Stimulated activated naive CD4-positive, alpha-beta T cell (primary cell): ENCODE results near the gene FRMD4A.
"Not testable (repeated sequence)": the region's sequence is repeated elsewhere in the genome, so short reads cannot be mapped to it uniquely, and the experiment has no call there.

Experiments
- DNase-seq, 6 experiments: peaks; one replicate each; lab custom pipeline; 2025; lab: John Stamatoyannopoulos, UW

The FRMD4A gene

GRCh38 chr10:13722747-13723653 is 607.7 kb downstream of the FRMD4A start:
- no peak for DNase-seq

- no peak for DNase-seq
Observed at GRCh38 chr10:13721486-13721885, 609.2 kb downstream of the FRMD4A start.

DNA sequence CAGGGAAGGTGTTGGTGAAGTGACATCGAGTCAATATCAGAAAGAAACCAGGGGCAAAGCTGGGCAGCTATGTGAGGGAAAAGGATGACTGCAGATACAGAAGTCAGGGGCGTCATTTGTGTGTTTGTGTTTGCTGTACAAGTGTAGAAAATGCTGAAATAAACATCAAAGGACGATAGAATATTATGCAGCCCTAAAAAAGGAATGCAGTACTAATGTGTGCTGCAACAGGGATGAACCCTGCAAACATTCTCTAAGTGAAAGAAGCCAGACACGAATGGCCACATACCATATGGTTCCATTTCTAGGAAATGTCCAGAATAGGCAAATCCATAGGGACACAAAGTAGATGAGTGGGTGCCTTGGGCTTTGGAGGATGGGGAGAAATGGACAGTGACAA is 610.0 kb downstream of the FRMD4A start:
- no peak for DNase-seq

- DNase-seq: no peak
Observed at GRCh38 chr10:13719425-13719824, 611.3 kb downstream of the FRMD4A start.

GRCh38 chr10:13718820-13719219 is 611.9 kb downstream of the FRMD4A start:
- peak in 1 of 6 experiments; percentile 23 for DNase-seq

- DNase-seq: peak; percentile 12 to 56 (median 36)
Observed at GRCh38 chr10:13717936-13718772, 612.6 kb downstream of the FRMD4A start.

- DNase-seq: no peak
Observed at GRCh38 chr10:13717571-13717935, 613.2 kb downstream of the FRMD4A start.

DNA sequence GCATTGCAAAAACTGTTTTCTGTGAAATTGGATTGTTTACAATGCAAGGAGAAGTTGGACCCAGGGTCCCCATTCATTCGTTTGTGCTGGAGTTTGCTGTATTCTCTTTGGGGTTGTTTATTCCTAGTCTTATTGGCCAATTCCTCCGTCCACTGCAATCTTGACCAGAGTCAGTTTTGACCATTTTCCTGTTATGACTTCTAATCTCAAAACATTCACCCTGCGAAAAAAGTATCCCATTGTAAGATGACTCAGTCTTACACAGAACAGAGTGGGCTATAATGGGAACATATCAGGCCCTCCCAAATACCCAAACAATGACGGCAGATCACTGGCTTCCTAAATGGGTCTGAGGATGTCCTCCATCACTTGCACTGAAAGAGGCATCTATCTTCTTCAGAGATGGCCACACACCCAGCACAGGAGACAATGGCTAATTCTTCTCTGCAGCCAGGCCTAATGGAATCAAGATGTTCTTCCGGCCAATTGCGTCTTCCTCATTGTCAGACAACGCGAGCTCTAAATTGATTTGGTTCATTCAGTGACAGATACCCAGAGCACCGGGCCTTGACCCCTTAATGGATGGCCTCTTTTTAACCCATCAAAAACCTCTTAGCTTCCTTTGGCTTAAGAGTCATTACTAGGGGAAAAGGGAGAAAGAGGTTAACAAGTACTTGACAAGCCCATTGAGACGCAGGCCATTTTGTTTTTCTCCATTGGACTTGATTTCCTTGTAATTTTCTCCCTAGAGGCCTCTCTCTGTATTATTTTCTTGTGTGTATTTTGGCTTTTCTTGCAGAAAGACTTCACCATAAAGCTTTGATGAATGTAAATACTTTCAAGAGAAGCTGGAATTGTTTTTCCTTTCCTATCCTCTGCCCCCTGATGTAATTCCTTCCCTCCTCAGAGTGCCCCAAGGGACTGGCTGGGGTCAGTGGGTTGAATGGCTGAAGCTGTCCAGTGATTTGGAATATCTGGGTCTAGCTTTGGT is 614.3 kb downstream of the FRMD4A start:
- no peak for DNase-seq

DNA sequence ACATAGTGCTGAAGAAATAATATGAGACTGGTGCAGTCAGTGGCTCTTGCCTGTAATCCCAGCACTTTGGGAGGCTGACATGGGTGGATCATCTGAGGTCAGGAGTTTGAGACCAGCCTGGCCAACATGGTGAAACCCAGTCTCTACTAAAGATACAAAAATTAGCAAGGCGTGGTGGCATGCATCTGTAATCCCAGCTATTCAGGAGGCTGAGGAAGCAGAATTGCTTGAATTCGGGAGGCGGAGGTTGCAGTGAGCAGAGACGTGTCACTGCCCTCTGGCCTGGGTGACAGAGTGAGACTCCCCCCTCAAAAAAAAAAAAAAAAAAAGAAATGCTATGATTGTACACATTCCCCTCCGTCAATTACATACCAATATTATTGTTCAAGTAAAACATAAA is 615.1 kb downstream of the FRMD4A start:
- DNase-seq: not testable (repeated sequence)

- DNase-seq: no peak
Observed at GRCh38 chr10:13715100-13715499, 615.6 kb downstream of the FRMD4A start.

- DNase-seq: no peak
Observed at GRCh38 chr10:13712837-13713581, 617.7 kb downstream of the FRMD4A start.

- no peak for DNase-seq
Observed at GRCh38 chr10:13712476-13712836, 618.3 kb downstream of the FRMD4A start.

- DNase-seq: no peak
Observed at GRCh38 chr10:13711291-13711690, 619.4 kb downstream of the FRMD4A start.

DNA sequence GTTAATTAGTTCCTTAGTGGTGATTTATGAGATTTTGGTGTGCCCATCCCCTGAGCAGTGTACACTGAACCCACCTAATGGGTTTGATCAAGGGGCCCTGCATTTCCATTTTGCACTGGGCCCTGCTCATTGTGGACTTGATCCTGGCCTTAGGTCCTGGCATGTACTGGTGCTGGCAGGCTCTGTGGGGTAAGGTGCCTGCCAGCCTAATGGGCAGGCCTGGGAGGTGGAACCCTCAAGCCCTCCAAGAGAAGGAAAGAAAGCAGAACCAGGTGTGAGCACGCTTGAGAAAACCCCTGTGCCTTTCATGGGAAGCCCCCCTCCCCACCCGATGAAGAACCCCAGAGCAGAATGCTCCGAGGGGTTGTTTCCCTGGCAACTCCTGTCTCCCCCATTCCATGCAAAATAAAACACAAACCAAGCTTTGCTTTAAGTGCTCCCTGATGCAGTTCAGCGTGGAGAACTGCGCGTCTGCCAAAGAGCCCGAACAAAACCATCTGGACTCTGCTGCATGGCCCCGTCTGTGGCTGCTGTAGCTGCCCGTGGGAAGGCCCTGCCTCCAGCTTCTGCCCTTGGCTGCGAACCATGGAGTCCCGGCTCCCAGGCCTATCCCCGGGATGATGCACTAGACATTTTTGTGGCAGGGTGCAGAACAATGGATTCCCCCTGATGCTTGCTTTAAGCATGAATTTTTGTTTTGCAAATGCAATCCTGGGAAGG is 620.6 kb downstream of the FRMD4A start:
- no peak for DNase-seq

DNA sequence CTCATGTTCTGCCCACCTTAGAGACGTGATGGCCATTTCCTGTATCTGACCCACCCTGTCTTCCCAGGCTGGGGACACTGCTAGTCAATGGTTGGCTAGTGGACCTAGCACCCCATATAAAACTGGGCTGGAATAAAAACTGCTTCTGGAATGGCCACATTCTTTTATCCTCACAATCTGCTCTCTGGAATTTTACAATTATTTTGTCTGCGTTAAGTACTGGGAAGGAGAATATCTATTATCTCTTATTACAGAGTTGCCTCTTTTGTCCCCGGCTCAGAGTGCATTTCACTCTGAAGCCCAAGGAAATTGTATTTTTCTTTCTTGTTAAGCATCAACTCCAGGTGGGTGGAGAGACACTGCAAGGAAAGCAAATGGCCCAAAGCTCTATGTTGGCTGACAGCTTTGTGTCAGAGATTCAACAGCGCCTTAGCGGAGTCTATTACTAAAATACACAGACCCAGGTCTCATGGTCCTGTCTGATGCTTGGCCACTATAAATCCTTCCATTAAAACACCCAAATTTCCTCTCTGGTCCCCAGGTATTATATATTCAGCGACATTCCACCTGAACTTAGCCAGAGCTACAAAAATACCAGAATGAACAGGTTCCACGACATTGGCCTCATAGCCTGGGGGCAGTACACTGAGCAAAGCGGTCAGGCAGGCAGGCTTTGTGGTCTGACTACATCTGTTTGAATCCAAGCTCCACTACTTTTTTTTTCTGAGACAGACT is 622.3 kb downstream of the FRMD4A start:
- DNase-seq: no peak

GRCh38 chr10:13707156-13707881 is 623.4 kb downstream of the FRMD4A start:
- peak in 3 of 6 experiments; percentile 8 to 42 (median 37) for DNase-seq

DNA sequence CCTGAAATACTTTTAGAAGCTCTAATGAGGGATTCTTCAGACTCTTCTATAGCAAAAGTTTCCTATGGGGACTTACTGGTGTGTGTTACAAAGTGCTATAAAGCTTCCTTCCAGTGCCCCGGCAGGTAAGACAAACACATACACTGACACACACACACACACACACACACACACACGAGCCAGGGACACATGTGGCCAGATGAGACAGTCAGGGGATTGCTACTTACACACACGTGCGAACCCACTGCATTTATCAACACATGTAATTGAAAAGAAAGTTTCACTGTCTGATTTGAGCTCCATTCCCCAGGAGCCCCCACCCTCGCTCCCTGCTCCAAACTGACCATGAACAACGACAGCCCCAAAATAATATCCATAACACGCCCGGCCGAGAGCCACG is 624.1 kb downstream of the FRMD4A start:
- no peak for DNase-seq

GRCh38 chr10:13706175-13706574 is 624.5 kb downstream of the FRMD4A start:
- DNase-seq: no peak
